Vagina (tissue), 2 donors: ENCODE measurements around the gene NEDD9. TPM values are rescaled to one million over a fixed set of nuclear protein-coding genes. Genes with fewer than 3 reads are reported as not detected.

Experiments used
- DNase-seq, 2 donors: peaks; one replicate each; pipeline ENCODE4 v3.0.0-alpha.2; 2017; ENCODE audit errors: extremely low spot score in 2 of 2
- H3K27ac ChIP-seq: fragments of 200-600 bp; sonication (generic); one replicate; pipeline ENCODE4 v1.5.1; 2019
- H3K27me3 ChIP-seq: fragments of 200-600 bp; sonication (generic); one replicate; pipeline ENCODE4 v1.5.1; 2019
- H3K36me3 ChIP-seq, 2 donors: fragments of 200-600 bp; sonication (generic); one replicate each; pipeline ENCODE4 v1.5.1; 2017 to 2019
- H3K4me1 ChIP-seq: fragments of 200-600 bp; sonication (generic); one replicate; pipeline ENCODE4 v1.5.1; 2019
- H3K4me3 ChIP-seq, 2 donors: fragments of 200-600 bp; sonication (generic); 1 replicate in 1 of 2; 2 replicates in 1 of 2; pipeline ENCODE4 v1.5.1; 2016 to 2019
- H3K9me3 ChIP-seq: fragments of 200-600 bp; sonication (generic); one replicate; pipeline ENCODE4 v1.5.1; 2019
- CTCF ChIP-seq, 3 experiments: fragments of 450-650 bp in 2 of 3; fragments of 200-600 bp in 1 of 3; sonication (generic) in 1 of 3; IDR thresholded peaks; one replicate each; pipeline ENCODE4 v1.5.1; 2017 to 2019; ENCODE audit warnings: antibody characterized with exemption in 3 of 3, mild to moderate bottlenecking in 2 of 3, moderate library complexity in 2 of 3
- POLR2A ChIP-seq, 2 donors: fragments of 450-650 bp; IDR thresholded peaks; one replicate each; pipeline ENCODE4 v1.6.1; 2017; ENCODE audit warnings: antibody characterized with exemption in 2 of 2, mild to moderate bottlenecking in 2 of 2, moderate library complexity in 2 of 2
- POLR2AphosphoS5 ChIP-seq, 2 donors: sonication (generic); formaldehyde crosslinking; IDR thresholded peaks; one replicate each; pipeline ENCODE4 v1.9.0; 2017; ENCODE audit warnings: antibody characterized with exemption in 2 of 2, mild to moderate bottlenecking in 2 of 2, low read depth in 1 of 2; ENCODE audit not compliant: insufficient read depth in 1 of 2
- intact Hi-C: fragments of 100-400 bp; cut with DNase I; formaldehyde crosslinking; loops from one replicate; pipeline ENCODE4 v1.15.1; 2023
- total RNA-seq: library from RNA; depleted of rRNA; stranded (reverse); fragments of >200 nt; gene quantifications from one replicate; pipeline ENCODE4 v1.2.3, GENCODE V29; 2016

NEDD9 gene
- total RNA-seq, 1 donor from 2014 or later: 45.4 TPM

GRCh38 chr6:11230158-11231107 lies 2.0 kb downstream of the NEDD9 start:
- H3K4me3 ChIP-seq: peak overlapping the region; percentile 45 to 56
- H3K27ac ChIP-seq: peak overlapping the region; percentile 90
- intact Hi-C loops: loop anchor here (10.0 kb wide), 1 partner anchor 134 kb away; no protein-coding TSS in a partner anchor
- DNase-seq: no peak
- no peaks in the 10 kb centered on the region for H3K9me3 ChIP-seq
- no peaks in the 10 kb centered on the region for H3K27me3 ChIP-seq
- H3K36me3 ChIP-seq: no peaks in the 10 kb centered on the region
- TF ChIP-seq POLR2AphosphoS5 (IDR thresholded peaks at IDR 0.05; ENCODE audit: insufficient read depth in 1 of 2, low read depth in 1 of 2): no peak
- no peak for TF ChIP-seq CTCF (IDR thresholded peaks at IDR 0.05)
- TF ChIP-seq POLR2A (IDR thresholded peaks at IDR 0.05): no peak
- peaks cover 47% of the 10 kb centered on the region for H3K4me1 ChIP-seq

- Histone ChIP-seq H3K4me3 (peak overlapping the region; percentile 45 to 56), H3K4me1 (peaks cover 54% of the 10 kb centered on the region), H3K27me3 (no peaks in the 10 kb centered on the region), H3K27ac (peak overlapping the region; percentile 90), H3K9me3 (no peaks in the 10 kb centered on the region), H3K36me3 (no peaks in the 10 kb centered on the region)
- intact Hi-C loops: loop anchor here (10.0 kb wide), 2 partner anchors 55 to 135 kb away; no protein-coding TSS in a partner anchor
- TF ChIP-seq POLR2AphosphoS5 (IDR thresholded peaks at IDR 0.05; ENCODE audit: insufficient read depth in 1 of 2, low read depth in 1 of 2) (no peak), CTCF (IDR thresholded peaks at IDR 0.05) (no peak), POLR2A (IDR thresholded peaks at IDR 0.05) (no peak)
- DNase-seq: no peak
These were observed 2.8 kb downstream of the NEDD9 start for GRCh38 chr6:11229655-11230046.

- Histone ChIP-seq H3K9me3 (no peaks in the 10 kb centered on the region), H3K4me3 (peak overlapping the region; percentile 45 to 56), H3K4me1 (peaks cover 57% of the 10 kb centered on the region), H3K36me3 (no peaks in the 10 kb centered on the region), H3K27ac (peak overlapping the region; percentile 90), H3K27me3 (no peaks in the 10 kb centered on the region)
- TF ChIP-seq POLR2AphosphoS5 (IDR thresholded peaks at IDR 0.05; ENCODE audit: insufficient read depth in 1 of 2, low read depth in 1 of 2) (peak in 1 of 2 donors; percentile 55), POLR2A (IDR thresholded peaks at IDR 0.05) (no peak)
- no peak for DNase-seq
- intact Hi-C loops: loop anchor here (10.0 kb wide), 1 partner anchor 54 kb away; no protein-coding TSS in a partner anchor
These were observed 3.4 kb downstream of the NEDD9 start for GRCh38 chr6:11228935-11229654.

- Histone ChIP-seq H3K9me3 (no peaks in the 10 kb centered on the region), H3K4me1 (peaks cover 56% of the 10 kb centered on the region), H3K36me3 (no peaks in the 10 kb centered on the region), H3K27ac (peak overlapping the region; percentile 18), H3K27me3 (no peaks in the 10 kb centered on the region), H3K4me3 (no peak overlapping the region)
- no peak for DNase-seq
- TF ChIP-seq POLR2A (IDR thresholded peaks at IDR 0.05) (no peak), CTCF (IDR thresholded peaks at IDR 0.05) (no peak), POLR2AphosphoS5 (IDR thresholded peaks at IDR 0.05; ENCODE audit: insufficient read depth in 1 of 2, low read depth in 1 of 2) (no peak)
- intact Hi-C loops: loop anchor here (10.0 kb wide), 1 partner anchor 53 kb away; no protein-coding TSS in a partner anchor
These were observed 4.8 kb downstream of the NEDD9 start for GRCh38 chr6:11227698-11228097.

GRCh38 chr6:11226005-11226404 lies 6.5 kb downstream of the NEDD9 start:
- H3K4me3 ChIP-seq: no peak overlapping the region
- DNase-seq: no peak
- H3K27ac ChIP-seq: peak overlapping the region; percentile 50
- H3K9me3 ChIP-seq: no peaks in the 10 kb centered on the region
- peaks cover 64% of the 10 kb centered on the region for H3K4me1 ChIP-seq
- H3K36me3 ChIP-seq: no peaks in the 10 kb centered on the region
- no peaks in the 10 kb centered on the region for H3K27me3 ChIP-seq
- intact Hi-C loops: loop anchor here (10.0 kb wide), 1 partner anchor 51 kb away; no protein-coding TSS in a partner anchor
- TF ChIP-seq POLR2A (IDR thresholded peaks at IDR 0.05): no peak
- TF ChIP-seq POLR2AphosphoS5 (IDR thresholded peaks at IDR 0.05; ENCODE audit: insufficient read depth in 1 of 2, low read depth in 1 of 2): no peak
- no peak for TF ChIP-seq CTCF (IDR thresholded peaks at IDR 0.05)
